Loucy (cell line): ENCODE results near the gene PGBD5.

ENCODE experiments used
- CTCF ChIP-seq: fragments of 200-600 bp; sonication (generic); conservative IDR thresholded peaks from 2 replicates; pipeline ENCODE4 v1.5.1; 2014; ENCODE audit warnings: mild to moderate bottlenecking, antibody characterized with exemption, low read length
- EZH2phosphoT487 ChIP-seq: fragments of 200-600 bp; IDR thresholded peaks from 2 replicates; pipeline ENCODE4 v1.6.1; 2018; ENCODE audit warnings: antibody characterized with exemption, mild to moderate bottlenecking, moderate library complexity, borderline replicate concordance

DNA sequence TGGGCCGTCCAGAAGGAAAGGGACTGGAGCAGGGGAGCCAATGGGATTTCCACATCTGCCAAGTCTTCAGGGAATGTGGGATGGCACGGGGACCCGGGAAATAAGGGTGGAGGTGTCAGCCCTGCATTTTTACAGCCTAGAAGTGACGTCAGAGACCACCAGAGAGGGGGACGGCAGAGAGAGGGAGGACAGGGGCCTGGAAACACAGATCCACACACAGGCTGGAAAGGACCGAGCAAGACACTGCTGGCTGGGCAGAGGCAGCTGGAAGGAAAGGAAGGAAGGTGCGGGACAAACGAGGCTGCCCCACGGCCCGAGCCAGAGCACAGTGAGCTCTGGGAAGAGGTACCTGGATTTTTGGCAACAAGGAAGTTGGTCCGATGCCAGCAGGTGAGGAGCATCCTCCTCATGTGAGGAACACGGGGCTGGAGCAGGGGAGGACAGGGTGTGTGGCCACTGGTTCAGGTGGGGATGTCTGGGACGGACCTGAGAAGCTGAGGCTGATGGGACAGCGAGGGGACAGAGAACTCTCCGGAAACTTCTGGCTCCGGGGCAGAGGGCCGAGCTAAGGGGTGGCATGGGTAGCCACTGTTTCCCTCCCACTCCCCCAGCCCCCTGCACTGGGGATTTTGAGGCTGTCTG, 138.3 kb downstream of the PGBD5 start:
- no peak for TF ChIP-seq CTCF
- TF ChIP-seq EZH2phosphoT487: no peak
